HEK293 (cell line): ENCODE measurements around the gene SENP1.

Source experiments
- CTCF ChIP-seq: fragments of 450-650 bp; formaldehyde crosslinking; IDR thresholded peaks from 2 replicates; pipeline ENCODE4 v1.5.1; 2016; ENCODE audit warnings: missing biosample characterization, missing genetic modification characterization
- KLF16 ChIP-seq: fragments of 450-650 bp; formaldehyde crosslinking; IDR thresholded peaks from 2 replicates; pipeline ENCODE4 v1.5.1; 2017; ENCODE audit warnings: missing biosample characterization, missing genetic modification characterization
- ZNF18 ChIP-seq: fragments of 450-650 bp; formaldehyde crosslinking; IDR thresholded peaks from 2 replicates; pipeline ENCODE4 v1.5.1; 2016; ENCODE audit warnings: missing biosample characterization, missing genetic modification characterization
- ZNF660 ChIP-seq: fragments of 450-650 bp; IDR thresholded peaks from 2 replicates; pipeline ENCODE4 v1.5.1; 2018; ENCODE audit warnings: missing biosample characterization, mild to moderate bottlenecking, missing genetic modification characterization

GRCh38 chr12:48004053-48004941 lies 101.6 kb downstream of the SENP1 start, which contains the start of gene COL2A1:
- TF ChIP-seq CTCF (tag by site-specific recombination) (no peak), ZNF18 (tag by site-specific recombination) (no peak), KLF16 (no peak), ZNF660 (tag by site-specific recombination) (no peak)
